HG03025 (cell line): ENCODE measurements around the gene KCNQ4.

Experiments used
- ATAC-seq: cut with Tn5 transposase; IDR thresholded peaks from one replicate; pipeline ENCODE4 v1.9.1; 2021; ENCODE audit warnings: mild to moderate bottlenecking, moderate library complexity; ENCODE audit not compliant: unreplicated experiment, low FRiP score

KCNQ4 gene

DNA sequence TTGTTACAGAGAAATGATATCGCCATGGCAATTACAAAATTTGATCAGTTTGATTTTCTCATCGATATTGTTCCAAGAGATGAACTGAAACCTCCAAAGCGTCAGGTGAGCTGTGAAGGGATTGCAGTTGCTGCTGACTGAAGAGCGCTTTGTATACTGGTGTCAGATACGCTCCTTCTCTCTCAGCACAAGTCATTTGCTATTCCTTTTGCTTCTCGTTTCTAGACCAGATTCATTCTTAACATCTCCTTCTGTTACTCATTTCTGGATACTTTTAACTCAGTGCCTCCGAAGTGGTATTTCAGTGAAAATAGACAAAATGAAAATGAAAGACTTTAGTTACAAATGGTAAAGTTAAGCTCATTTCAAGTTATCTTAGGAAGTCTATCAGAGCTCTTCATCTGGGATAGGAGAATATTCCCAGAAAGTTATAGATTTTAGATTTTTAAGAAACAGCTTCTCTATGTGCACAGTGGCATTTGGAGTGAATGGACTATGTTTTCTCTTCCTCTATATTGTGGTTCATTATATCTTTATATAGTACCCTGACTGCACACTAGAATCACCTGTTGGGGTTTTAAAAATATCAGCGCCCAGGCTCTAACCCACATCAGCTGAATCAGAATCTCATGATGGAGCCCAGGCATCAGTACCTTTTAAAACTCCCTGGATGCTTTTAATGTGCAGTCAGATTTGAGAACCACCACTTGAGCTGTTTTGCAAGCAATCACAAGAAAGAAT is 30.3 kb upstream of the KCNQ4 start:
- no peak for ATAC-seq

DNA sequence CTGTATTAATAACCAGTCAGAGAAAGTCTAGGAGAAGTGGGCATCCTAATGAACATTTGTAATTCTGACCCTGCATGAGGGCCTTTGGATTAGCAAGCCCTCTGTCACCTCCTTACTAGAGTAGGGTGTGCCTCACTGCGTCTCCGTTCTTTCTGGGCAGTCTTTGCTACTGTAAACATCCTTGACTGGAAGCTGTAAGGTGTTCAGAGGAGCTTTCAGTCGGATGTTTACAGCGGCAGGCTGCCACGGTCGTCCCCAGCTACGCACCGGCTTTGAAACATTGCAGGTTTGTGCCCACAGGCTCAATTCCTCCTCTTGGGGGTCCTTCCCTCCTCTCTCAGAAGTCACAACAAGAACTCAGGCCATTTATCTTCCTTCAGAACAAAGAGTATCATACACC is 29.4 kb upstream of the KCNQ4 start:
- no peak for ATAC-seq

- no peak for ATAC-seq
Observed at GRCh38 chr1:40755067-40755466, 28.5 kb upstream of the KCNQ4 start.

DNA sequence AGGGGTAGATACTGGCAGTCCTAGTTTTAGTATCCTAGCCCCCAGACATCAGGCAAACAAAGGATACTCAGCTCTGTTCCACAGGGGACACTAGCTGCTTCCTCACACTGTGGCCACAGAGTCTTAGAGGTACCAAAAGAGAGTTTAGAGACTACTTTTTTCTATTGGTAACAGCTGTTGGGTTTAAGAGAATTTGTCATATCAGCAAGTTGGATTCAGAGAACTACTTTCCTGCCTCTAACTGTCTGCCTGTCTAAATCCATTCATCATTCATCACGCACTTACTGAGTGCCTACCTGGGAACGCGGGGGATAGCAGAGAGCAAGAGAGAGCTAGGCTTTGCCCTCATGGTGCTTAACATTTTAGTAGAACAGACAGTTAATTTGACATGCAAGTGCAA is 27.1 kb upstream of the KCNQ4 start:
- no peak for ATAC-seq

DNA sequence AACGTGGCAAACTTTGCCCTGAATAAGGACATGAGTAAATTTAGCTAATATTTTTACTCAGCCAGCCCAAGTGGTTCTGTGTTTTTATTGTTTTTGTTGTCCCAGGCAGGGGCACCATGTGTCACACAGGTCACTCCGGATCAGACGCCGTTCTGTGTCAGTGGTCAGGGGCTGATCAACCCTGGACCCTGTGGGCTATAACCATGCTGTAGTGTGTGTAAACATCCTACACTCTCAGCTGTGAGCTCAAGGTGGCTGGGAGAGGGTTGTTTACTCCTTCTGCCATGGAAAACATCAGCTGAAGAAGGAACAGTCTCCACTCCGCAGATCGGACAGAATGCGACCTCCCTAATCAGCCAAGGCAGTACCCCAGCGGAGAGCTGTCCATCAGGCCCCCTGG is 26.5 kb upstream of the KCNQ4 start:
- no peak for ATAC-seq

DNA sequence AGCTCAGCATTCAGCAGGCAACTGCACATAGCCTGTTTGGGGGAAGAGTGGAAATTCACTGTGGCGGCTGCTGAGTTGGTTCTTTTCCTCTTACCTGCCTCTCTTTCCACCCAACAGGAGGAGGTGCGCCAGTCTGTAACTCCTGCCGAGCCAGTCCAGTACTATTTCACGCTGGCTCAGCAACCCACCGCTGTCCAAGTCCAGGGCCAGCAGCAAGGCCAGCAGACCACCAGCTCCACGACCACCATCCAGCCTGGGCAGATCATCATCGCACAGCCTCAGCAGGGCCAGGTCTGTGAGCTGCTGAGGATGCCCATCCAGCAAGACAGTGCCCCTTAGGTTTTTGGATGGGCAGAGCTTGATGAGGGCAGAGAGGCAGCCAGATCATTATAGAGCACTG is 25.6 kb upstream of the KCNQ4 start:
- no peak for ATAC-seq

- no peak for ATAC-seq
Observed at GRCh38 chr1:40758578-40759343, 24.8 kb upstream of the KCNQ4 start.

DNA sequence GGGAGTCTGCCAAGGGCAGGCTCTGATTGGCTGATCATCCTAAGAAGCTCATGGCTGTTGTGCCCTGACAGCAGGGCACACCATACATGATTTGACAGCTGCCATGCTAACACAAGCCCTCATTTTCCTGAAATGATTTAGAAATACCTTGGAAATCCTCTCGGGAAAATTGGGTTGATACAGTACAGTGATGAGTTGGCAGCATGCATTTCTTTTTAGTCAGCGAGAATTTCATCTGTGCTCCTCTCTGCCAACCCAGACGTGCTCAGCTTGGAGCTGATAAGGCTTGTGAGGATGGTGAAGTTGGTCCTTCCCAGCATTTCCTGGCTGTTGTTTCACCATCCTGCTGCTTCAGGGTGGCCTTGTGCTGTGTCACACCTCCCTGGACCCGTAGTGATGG is 22.6 kb upstream of the KCNQ4 start:
- ATAC-seq: no peak

DNA sequence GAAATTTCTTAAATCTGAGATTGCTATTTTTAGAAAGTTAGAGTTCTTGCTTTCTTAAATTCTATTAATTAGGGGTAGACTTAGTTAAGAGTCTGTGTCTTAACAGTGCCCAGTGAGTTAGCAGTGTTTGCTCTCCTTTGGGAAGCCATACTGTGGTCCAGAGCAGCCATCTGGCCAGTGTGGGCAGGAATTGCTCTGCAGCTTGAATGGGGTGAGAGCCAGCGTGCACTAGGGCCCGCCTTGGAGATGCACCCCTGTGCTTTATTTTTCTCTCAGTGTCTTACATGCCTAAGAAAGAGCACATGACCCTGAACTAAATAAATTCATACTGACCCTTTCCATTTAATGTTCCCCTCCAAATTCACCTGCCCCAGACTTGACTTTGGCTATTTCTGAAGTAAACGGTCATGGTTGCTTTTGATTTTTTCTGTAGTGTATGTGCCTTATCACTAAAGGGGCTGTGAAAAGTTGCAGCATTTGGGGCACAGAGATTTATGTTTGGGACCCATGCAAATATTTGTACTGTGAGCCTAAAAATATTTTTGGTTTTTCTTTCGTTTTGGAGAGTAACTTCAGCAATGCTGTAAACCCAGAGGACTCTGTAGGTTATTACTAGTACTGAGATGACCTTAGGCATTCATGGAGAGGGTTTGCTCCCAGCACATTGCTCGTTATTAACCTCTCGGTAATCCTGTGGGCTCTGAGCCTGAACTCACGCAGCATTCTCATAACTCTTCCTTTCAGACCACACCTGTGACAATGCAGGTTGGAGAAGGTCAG is 21.3 kb upstream of the KCNQ4 start:
- ATAC-seq: no peak

GRCh38 chr1:40763742-40764532 is 19.6 kb upstream of the KCNQ4 start:
- no peak for ATAC-seq

- ATAC-seq: no peak
Observed at GRCh38 chr1:40764981-40765380, 18.6 kb upstream of the KCNQ4 start.

DNA sequence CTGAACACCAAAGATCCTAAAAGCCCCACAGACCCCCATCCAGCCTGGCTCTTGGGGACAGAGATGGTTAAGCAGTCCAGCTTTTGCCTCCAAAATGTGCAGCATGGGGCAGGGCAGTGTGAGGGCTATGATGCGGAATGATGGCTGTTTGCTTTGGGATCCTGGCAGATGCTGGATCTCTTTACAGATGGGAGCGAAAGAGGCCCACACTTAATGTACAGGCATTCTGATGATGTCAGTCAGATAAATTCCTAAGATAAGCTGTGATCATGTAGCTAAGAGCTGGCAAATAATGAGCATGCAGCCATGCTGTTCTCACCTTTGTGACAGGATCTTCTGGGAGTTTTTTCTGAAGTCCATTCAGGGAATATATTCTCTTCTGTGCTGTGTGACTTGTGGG is 17.6 kb upstream of the KCNQ4 start:
- ATAC-seq: no peak

DNA sequence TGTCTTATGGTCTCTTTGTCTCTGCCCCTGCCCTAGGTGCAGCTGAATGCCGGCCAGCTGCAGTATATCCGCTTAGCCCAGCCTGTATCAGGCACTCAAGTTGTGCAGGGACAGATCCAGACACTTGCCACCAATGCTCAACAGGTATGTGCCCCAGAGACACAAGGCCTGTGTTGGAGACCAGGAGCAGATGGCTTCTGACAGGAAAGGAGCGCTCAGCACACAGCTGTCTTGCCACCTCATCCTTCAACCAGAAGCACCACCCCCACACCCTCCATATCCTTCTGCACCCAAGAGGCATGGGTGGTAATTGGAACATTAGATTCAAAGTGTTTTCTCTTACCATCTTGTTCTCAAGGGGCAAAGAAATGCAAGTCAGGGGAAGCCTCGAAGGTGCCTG is 17.0 kb upstream of the KCNQ4 start:
- ATAC-seq: no peak

GRCh38 chr1:40768146-40768990 is 15.2 kb upstream of the KCNQ4 start:
- no peak for ATAC-seq

DNA sequence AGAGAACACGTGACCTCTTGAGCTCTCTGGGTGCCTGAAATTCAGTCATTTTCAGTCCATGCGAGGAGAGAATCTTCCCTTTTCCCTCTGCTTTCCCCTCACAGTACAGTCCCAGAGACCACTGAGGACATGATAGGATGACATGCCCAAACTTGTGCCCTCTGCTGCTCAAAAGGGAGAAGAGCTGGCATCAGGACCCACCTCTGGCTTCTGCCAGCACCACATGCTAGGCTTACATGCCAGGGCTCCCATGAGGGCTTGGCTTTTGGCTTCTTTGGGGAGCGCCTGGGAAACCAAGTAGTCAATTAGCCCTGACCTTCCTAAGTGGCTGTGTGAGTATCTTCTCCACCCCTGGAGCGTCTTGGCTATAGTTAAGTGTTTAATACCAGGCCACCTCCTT is 13.8 kb upstream of the KCNQ4 start:
- ATAC-seq: no peak

DNA sequence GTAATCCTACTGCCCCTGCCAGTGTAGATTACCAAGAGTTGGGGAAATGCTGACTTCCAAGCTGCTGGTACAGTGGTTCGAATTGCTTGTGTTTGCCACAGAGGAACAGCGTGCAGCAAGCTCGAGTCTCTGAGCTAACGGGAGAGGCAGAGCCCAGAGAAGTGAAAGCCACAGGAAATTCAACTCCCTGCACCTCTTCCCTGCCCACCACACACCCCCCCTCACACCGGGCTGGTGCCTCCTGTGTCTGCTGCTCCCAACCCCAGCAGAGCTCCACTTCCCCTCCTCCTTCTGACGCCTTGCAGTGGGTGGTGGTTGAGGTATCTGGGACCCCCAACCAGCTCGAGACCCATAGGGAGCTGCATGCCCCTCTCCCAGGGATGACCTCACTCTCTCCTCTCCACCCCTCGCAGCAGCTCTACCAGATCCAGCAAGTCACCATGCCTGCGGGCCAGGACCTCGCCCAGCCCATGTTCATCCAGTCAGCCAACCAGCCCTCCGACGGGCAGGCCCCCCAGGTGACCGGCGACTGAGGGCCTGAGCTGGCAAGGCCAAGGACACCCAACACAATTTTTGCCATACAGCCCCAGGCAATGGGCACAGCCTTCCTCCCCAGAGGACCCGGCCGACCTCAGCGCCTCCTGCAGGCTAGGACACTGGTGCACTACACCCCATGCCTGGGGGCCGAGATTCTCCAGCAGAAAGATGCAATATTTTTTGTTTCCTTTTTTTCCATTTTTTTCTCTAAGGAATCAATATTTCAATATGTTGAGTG is 13.1 kb upstream of the KCNQ4 start:
- no peak for ATAC-seq

GRCh38 chr1:40772146-40772955 is 11.2 kb upstream of the KCNQ4 start:
- no peak for ATAC-seq

DNA sequence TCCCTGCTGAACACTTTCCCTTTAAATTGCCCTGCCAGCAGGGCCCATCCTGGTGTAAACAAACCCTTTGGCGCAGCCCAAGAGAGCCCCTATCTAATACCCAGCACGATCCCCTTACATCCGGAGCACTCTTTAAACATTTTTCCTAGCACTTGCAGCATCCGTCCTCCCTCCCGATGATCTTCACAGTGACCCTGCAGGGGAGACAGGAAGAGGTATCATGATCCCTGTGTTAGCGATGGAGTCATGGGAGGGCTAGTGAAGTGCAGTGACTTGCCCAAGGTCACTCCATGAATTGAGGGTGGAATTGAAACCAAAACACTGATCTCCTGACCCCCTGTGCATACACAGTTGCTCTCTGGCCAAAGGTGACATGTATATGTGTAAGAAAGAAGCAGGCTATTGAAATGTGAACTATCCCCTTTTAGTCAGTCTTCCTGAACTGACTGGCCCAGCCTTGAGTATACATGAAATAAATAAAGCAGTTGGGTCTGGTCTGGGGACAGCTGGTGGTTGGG is 9.8 kb upstream of the KCNQ4 start:
- ATAC-seq: no peak
